ENCODE results near the gene GPR85.
A peak's percentile ranks its signal among the peaks of the same experiment; 100 is the strongest.
"Not testable (repeated sequence)": the region's sequence is repeated elsewhere in the genome, so short reads cannot be mapped to it uniquely, and the experiment has no call there.

Gene GPR85

DNA sequence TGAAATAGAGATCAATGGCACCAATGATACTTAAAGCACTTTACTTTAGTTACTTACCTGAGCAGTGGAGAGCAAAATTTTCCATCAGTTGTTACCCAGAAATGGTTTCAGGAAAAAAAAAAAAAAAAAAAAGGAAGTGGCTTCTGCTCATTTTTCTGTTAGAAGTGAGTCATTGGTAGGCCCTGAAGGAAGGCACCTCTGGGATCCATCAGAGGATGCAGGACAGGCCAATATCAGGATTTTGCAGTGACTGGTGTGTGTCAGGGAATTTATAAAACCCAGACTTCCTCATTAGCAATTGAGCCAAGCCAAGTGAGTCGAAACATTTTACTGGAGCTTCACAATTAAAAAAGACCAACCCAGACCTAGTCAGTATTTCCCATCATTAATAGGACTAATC is 34.0 kb upstream of the GPR85 start:
- Histone ChIP-seq H3K27ac (no peak overlapping the region), H3K36me3 (no peaks in the 10 kb centered on the region), H3K4me3 (no peak overlapping the region), H3K27me3 (no peaks in the 10 kb centered on the region), H3K9me3 (no peaks in the 10 kb centered on the region), H3K4me1 (peaks cover 0 to 8% (median 6%) of the 10 kb centered on the region in 4 donors)
- TF ChIP-seq CTCF (IDR thresholded peaks at IDR 0.05), result no peak
- intact Hi-C loops (cut with DNase I; ENCODE audit: low total_unique reads), result loop anchor here (5.0 kb wide), 1 partner anchor 183 kb away; a partner anchor contains a TSS
- DNase-seq, result no peak

DNA sequence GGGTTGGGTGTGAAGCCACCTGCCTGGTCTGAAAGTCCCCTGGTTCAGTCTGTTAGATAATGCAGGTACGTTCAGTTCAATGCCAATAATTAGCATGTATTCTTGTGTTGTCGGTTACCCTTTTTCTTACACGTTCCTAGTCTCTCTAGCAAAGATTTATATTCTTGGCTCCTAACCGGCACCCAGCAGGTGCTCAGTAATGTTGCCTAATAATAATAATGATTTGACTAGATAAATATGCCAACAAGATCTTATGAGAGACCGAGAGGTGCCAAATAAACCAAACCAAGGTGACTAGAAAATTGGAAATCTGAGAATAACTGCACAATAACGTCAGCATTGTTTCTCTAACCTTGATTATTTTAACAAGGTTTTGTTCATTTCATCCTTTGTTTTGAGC is 32.8 kb upstream of the GPR85 start:
- no peak for TF ChIP-seq CTCF (IDR thresholded peaks at IDR 0.05)
- no peak for DNase-seq
- Histone ChIP-seq H3K27ac (no peak overlapping the region), H3K36me3 (peaks cover 0 to 1% (median 0%) of the 10 kb centered on the region in 3 donors), H3K4me1 (peaks cover 0 to 8% (median 6%) of the 10 kb centered on the region in 4 donors), H3K27me3 (no peaks in the 10 kb centered on the region), H3K4me3 (no peak overlapping the region), H3K9me3 (no peaks in the 10 kb centered on the region)
- intact Hi-C loops (cut with DNase I; ENCODE audit: low total_unique reads), result loop anchor here (10.0 kb wide), 1 partner anchor 325 kb away; the partner anchor contains the start of gene TMEM168

DNA sequence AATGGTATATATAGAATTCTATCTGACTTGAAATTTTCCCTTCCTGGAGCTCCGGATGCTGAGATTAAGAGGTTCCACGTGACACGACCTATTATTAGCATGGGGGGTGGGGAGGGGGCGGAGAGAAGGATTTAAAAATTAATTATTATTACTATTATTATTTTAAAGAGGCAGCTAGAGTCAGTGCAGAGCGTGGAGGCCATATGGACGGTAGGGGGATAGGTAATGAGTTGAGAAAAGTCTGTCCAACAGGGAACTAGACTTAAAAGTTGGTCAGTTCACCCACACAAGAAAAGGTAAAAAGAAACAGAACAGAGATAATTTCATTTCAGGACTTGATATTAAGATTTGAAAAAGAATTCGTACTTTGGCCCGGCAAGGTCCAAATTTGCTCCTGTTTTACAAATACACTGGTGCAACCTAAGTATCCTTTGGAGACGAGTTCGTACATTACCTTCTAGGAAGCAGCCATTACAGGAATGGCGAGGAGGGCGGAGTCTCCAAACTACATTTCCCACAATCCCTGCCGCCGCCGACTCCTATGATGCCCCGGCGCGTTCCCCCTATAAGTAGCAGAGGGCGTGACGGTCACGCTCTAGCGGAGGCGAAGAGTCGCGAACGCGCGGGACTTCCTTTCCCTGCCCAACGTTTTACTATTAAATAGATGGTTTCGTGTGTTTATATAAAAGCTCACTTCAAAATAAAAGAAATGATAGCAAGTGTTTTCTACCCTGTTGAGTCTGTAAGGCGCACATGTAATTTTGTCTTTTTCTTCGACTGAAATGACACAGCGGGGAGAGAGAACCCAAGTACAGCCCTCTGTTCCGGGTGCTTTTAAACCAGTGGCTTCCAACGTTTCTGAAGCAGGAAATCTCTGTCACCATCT is 31.7 kb upstream of the GPR85 start, which contains the start of gene SMIM30:
Gene SMIM30, minus strand, starts transcription at position 481 of the 886 bp plus-strand sequence. CDS start 976 bp downstream, outside the sequence.
- no peak for TF ChIP-seq CTCF (IDR thresholded peaks at IDR 0.05)
- intact Hi-C loops (cut with DNase I; ENCODE audit: low total_unique reads), result loop anchor here (10.0 kb wide), 1 partner anchor 324 kb away; the partner anchor contains the start of gene TMEM168
- H3K27ac ChIP-seq, result peak within 1 kb of the TSS; percentile 59 to 74
- no peaks in the 10 kb centered on the region for H3K27me3 ChIP-seq
- peaks cover 0 to 8% (median 6%) of the 10 kb centered on the region in 4 donors for H3K4me1 ChIP-seq
- H3K36me3 ChIP-seq, result peaks cover 0 to 9% (median 0%) of the 10 kb centered on the region in 3 donors
- H3K9me3 ChIP-seq, result no peaks in the 10 kb centered on the region
- peak within 1 kb of the TSS; percentile 52 to 67 for H3K4me3 ChIP-seq
- DNase-seq, result peak; percentile 95 to 97

DNA sequence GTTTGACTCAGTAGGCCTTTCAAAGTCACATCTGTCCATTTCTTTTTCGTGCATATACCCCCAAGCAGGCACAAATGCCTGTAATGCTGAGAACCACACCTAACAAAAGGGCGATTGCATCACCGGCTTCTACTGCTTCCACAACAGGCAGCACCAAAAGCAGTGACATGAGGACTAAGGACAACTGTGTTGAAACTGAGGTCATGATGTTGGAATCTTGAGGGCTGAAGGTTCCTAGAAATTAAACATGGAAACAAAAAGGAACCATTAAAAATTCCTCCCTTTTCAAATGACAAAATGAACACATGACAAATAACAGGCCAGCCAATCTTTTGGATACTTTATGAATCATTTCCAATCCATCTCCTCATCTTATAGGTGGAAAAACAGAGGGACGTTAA is 30.7 kb upstream of the GPR85 start:
- not testable (repeated sequence) for H3K27me3 ChIP-seq, H3K4me1 ChIP-seq, DNase-seq, H3K9me3 ChIP-seq
- H3K36me3 ChIP-seq, result peaks cover 0 to 16% (median 0%) of the 10 kb centered on the region in 3 donors
- intact Hi-C loops (cut with DNase I; ENCODE audit: low total_unique reads), result loop anchor here (10.0 kb wide), 1 partner anchor 323 kb away; the partner anchor contains the start of gene TMEM168
- peak overlapping the region in 1 of 2 donors; percentile 67 for H3K4me3 ChIP-seq
- H3K27ac ChIP-seq, result peak overlapping the region in 1 of 2 donors; percentile 59

GRCh38 chr7:113113912-113114311 is 27.3 kb upstream of the GPR85 start:
- intact Hi-C loops (cut with DNase I; ENCODE audit: low total_unique reads), result loop anchor here (10.0 kb wide), 1 partner anchor 319 kb away; the partner anchor contains the start of gene TMEM168

More at GRCh38 chr7:113113912-113114311, 27.3 kb upstream of the GPR85 start:
- TF ChIP-seq CTCF (IDR thresholded peaks at IDR 0.05), result no peak
- Histone ChIP-seq H3K4me1 (peaks cover 0 to 8% (median 6%) of the 10 kb centered on the region in 4 donors), H3K36me3 (peaks cover 0 to 16% (median 0%) of the 10 kb centered on the region in 3 donors), H3K4me3 (no peak overlapping the region), H3K27me3 (no peaks in the 10 kb centered on the region), H3K27ac (no peak overlapping the region), H3K9me3 (no peaks in the 10 kb centered on the region)
- no peak for DNase-seq
